BLaER1 treated with 17β-estradiol and CSF1 and Interleukin-3, amounts not matched to agents 10 nM and 100 nM (cell line): Measurements from ENCODE around the gene ATF6.

Source experiments
- H3K27ac ChIP-seq, 11 experiments: shearing (Covaris generic); formaldehyde crosslinking; 2 replicates each; pipeline ENCODE4 v1.8.1; 2022
- H3K27me3 ChIP-seq, 11 experiments: shearing (Covaris generic); formaldehyde crosslinking; 2 replicates each; pipeline ENCODE4 v1.8.1; 2022
- H3K36me3 ChIP-seq, 11 experiments: shearing (Covaris generic); formaldehyde crosslinking; 2 replicates each; pipeline ENCODE4 v1.8.1; 2022
- H3K4me1 ChIP-seq, 10 experiments: shearing (Covaris generic); formaldehyde crosslinking; 2 replicates each; pipeline ENCODE4 v1.8.1; 2022
- H3K4me2 ChIP-seq, 11 experiments: shearing (Covaris generic); formaldehyde crosslinking; 2 replicates each; pipeline ENCODE4 v1.8.1; 2022
- H3K4me3 ChIP-seq, 10 experiments: shearing (Covaris generic); formaldehyde crosslinking; 2 replicates each; pipeline ENCODE4 v1.8.1; 2022
- H3K9ac ChIP-seq, 11 experiments: shearing (Covaris generic); formaldehyde crosslinking; 2 replicates each; pipeline ENCODE4 v1.8.1; 2022
- H3K9me3 ChIP-seq, 11 experiments: shearing (Covaris generic); formaldehyde crosslinking; replicated peaks in 1 of 11; 2 replicates each; pipeline ENCODE4 v1.8.1; 2022
- H4K20me1 ChIP-seq, 11 experiments: shearing (Covaris generic); formaldehyde crosslinking; 2 replicates each; pipeline ENCODE4 v1.8.1; 2022
- Cebpa-rat ChIP-seq, 11 experiments: shearing (Covaris generic); IDR thresholded peaks; 2 replicates each; pipeline ENCODE4 v1.8.1; 2022

The ATF6 gene

DNA sequence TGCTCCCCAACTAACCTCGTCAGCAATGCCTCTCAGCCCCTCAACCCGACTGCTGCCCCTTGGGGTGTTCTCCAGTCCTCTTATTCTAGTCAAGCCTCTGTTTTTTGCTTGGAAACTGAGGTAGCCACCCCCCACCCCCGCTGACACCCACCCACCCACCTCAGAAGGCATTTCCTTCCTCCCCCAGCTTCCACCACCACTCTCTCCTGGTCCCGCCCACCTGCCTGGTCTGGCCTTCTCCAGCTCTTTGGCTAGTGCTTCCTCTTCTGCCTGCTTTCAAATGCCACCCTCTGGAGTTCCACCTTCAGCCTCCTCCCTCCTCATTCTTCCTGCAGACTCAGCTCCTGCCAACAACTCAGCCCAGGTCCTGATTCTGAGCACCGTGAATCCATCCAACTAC lies 222.3 kb downstream of the ATF6 start:
- Histone ChIP-seq H3K27ac (no peak overlapping the region), H3K4me3 (no peak overlapping the region), H3K27me3 (no peaks in the 10 kb centered on the region), H3K9me3 (peaks cover 27 to 45% (median 36%) of the 10 kb centered on the region in 11 experiments), H3K36me3 (peaks cover 0 to 82% (median 0%) of the 10 kb centered on the region in 11 experiments; a peak in 4 of 22 replicates), H4K20me1 (no peaks in the 10 kb centered on the region), H3K4me2 (peak overlapping the region in 3 of 11 experiments; percentile 47 to 73 (median 52); a peak in 5 of 22 replicates), H3K9ac (no peak overlapping the region; a peak in 1 of 22 replicates), H3K4me1 (peaks cover 0 to 30% (median 0%) of the 10 kb centered on the region in 10 experiments; a peak in 8 of 20 replicates)
- TF ChIP-seq Cebpa-rat (IDR thresholded peaks at IDR 0.05) = no peak

DNA sequence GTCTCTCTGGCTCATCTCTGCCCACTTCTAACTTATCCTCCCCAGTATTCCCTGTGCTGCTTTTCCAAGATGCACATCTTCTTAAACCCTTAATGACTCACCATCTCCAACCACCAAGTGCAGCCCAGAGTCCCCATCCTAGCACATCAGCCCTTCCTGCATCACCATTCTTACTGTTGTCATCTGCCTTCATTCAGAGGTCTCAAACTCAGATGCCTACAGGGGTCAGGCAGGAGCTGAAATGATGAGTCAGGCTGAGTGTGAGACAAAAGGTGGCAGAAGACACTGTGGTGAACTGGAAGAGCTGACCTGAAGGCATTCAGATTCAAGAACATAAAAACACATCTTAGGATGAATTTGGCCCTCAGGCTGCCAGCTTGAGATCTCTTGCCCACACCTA lies 223.0 kb downstream of the ATF6 start:
- TF ChIP-seq Cebpa-rat (IDR thresholded peaks at IDR 0.05) = no peak
- H3K4me3 ChIP-seq = no peak overlapping the region
- peaks cover 27 to 49% (median 38%) of the 10 kb centered on the region in 11 experiments for H3K9me3 ChIP-seq
- H3K27ac ChIP-seq = 0 out of 22 replicates have a peak overlapping the region, but pooled peaks of 1 of the 11 experiments have one; percentile 2
- H4K20me1 ChIP-seq = no peaks in the 10 kb centered on the region
- no peak overlapping the region for H3K9ac ChIP-seq
- peaks cover 0 to 30% (median 0%) of the 10 kb centered on the region in 10 experiments; a peak in 8 of 20 replicates for H3K4me1 ChIP-seq
- H3K4me2 ChIP-seq = peak overlapping the region in 3 of 11 experiments; percentile 47 to 73 (median 52); a peak in 5 of 22 replicates
- peaks cover 0 to 82% (median 0%) of the 10 kb centered on the region in 11 experiments; a peak in 4 of 22 replicates for H3K36me3 ChIP-seq
- no peaks in the 10 kb centered on the region for H3K27me3 ChIP-seq

DNA sequence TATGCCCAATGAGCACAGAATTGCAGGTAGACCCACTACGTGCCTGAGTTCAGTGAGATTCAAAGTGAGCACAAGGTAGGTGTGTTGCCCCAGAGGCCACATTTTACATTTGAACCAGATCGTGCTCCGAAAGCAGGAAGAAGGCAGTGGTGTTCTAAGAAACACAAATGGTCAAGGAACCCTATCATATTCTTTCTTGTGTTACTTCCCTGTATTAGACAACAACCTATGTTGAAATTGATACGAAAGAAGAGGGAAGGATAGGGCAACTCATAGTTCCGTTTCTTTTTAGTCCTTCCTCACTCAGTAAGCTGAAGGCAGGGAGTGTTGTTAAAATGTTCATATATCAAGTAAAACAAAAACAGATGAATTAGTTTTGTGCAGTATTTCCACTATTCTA lies 223.7 kb downstream of the ATF6 start:
- Histone ChIP-seq H3K36me3 (peaks cover 0 to 82% (median 0%) of the 10 kb centered on the region in 11 experiments; a peak in 4 of 22 replicates), H3K4me2 (peak overlapping the region in 3 of 11 experiments; percentile 47 to 73 (median 52); a peak in 4 of 22 replicates), H3K4me1 (peaks cover 0 to 30% (median 0%) of the 10 kb centered on the region in 10 experiments; a peak in 8 of 20 replicates), H3K27ac (0 out of 22 replicates have a peak overlapping the region, but pooled peaks of 1 of the 11 experiments have one; percentile 2), H3K9me3 (peaks cover 27 to 50% (median 38%) of the 10 kb centered on the region in 11 experiments), H3K4me3 (no peak overlapping the region), H3K9ac (no peak overlapping the region), H4K20me1 (no peaks in the 10 kb centered on the region), H3K27me3 (no peaks in the 10 kb centered on the region)
- no peak for TF ChIP-seq Cebpa-rat (IDR thresholded peaks at IDR 0.05)

DNA sequence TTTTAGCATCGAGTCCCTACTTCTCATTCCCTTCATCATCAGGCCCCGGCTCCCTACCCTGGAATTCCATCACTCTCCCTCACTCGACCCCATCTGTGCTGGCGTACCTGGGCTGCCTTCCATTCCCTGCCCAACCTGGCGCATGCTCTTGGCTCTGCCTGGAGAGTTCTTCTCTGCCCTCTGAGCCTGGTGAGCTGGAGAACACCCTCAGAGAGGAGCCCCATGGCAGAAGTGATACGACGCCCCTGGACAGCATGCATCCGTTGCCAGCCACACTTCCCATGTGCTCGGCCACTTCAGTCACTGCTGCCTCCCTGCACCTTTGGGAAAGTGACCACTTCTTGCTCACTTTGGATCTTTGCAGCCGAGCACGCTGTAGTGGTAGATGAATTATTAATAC lies 227.5 kb downstream of the ATF6 start:
- no peak overlapping the region for H3K27ac ChIP-seq
- H4K20me1 ChIP-seq = no peaks in the 10 kb centered on the region
- H3K4me2 ChIP-seq = no peak overlapping the region
- H3K9me3 ChIP-seq = peaks cover 14 to 37% (median 25%) of the 10 kb centered on the region in 11 experiments
- peaks cover 0 to 32% (median 2%) of the 10 kb centered on the region in 10 experiments; a peak in 11 of 20 replicates for H3K4me1 ChIP-seq
- H3K9ac ChIP-seq = no peak overlapping the region
- no peak for TF ChIP-seq Cebpa-rat (IDR thresholded peaks at IDR 0.05)
- H3K4me3 ChIP-seq = no peak overlapping the region
- peaks cover 0 to 86% (median 0%) of the 10 kb centered on the region in 11 experiments; a peak in 6 of 22 replicates for H3K36me3 ChIP-seq
- no peaks in the 10 kb centered on the region for H3K27me3 ChIP-seq

DNA sequence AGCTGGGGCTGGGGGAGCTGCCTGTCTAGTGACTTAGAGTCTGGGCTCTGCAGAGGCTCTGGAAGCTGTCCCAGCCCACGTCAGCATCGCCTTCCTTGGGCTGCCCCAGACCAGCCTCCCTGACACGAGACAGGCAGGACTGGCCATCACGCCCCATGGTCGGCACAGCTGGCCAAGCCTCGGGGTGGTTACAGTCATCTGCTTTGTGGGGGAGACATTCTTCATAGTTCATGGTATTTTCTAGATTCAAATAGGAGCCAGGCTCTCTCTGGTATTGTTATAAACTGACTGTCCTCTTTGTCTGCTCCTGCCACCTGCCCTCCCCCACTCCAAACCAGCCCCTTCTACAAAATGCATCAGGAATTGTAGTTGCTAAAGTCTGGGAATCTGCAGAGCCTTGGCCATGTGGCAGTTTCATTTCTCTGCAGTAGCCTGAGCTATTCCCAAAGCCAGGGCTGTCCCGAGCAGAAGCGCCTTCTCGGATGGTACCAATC lies 228.1 kb downstream of the ATF6 start:
- Histone ChIP-seq H3K9me3 (peaks cover 14 to 37% (median 25%) of the 10 kb centered on the region in 11 experiments), H4K20me1 (no peaks in the 10 kb centered on the region), H3K9ac (no peak overlapping the region), H3K27me3 (no peaks in the 10 kb centered on the region), H3K4me1 (peaks cover 0 to 32% (median 5%) of the 10 kb centered on the region in 10 experiments; a peak in 12 of 20 replicates), H3K36me3 (peaks cover 0 to 92% (median 0%) of the 10 kb centered on the region in 11 experiments; a peak in 6 of 22 replicates), H3K27ac (no peak overlapping the region), H3K4me2 (no peak overlapping the region), H3K4me3 (no peak overlapping the region)
- no peak for TF ChIP-seq Cebpa-rat (IDR thresholded peaks at IDR 0.05)

DNA sequence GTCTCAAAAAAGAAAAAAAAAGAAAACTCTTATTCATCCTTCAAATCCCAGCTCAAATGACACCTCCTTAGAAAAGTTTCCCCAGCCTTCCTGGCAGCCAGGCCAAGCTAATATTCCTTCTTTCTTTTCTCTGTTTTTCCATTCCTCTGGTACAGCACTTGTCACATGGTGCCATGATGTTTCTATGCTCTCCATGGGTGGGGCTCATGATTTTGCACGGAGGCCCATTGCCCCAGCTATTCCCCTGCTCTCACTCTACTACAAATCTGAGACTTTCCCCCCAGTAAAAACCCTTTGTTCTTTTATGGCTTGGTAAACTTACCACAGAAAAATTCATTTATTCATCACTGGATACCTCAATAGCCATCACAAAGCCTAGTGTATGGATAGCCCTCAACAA lies 231.0 kb downstream of the ATF6 start:
- peaks cover 0 to 96% (median 0%) of the 10 kb centered on the region in 11 experiments; a peak in 6 of 22 replicates for H3K36me3 ChIP-seq
- H3K27ac ChIP-seq = no peak overlapping the region
- H3K27me3 ChIP-seq = no peaks in the 10 kb centered on the region
- H3K9ac ChIP-seq = no peak overlapping the region
- H4K20me1 ChIP-seq = no peaks in the 10 kb centered on the region
- H3K4me3 ChIP-seq = no peak overlapping the region
- no peak for TF ChIP-seq Cebpa-rat (IDR thresholded peaks at IDR 0.05)
- H3K4me2 ChIP-seq = no peak overlapping the region
- H3K9me3 ChIP-seq = peaks cover 2 to 28% (median 13%) of the 10 kb centered on the region in 11 experiments; a peak in 20 of 22 replicates
- peaks cover 0 to 45% (median 7%) of the 10 kb centered on the region in 10 experiments; a peak in 13 of 20 replicates for H3K4me1 ChIP-seq

DNA sequence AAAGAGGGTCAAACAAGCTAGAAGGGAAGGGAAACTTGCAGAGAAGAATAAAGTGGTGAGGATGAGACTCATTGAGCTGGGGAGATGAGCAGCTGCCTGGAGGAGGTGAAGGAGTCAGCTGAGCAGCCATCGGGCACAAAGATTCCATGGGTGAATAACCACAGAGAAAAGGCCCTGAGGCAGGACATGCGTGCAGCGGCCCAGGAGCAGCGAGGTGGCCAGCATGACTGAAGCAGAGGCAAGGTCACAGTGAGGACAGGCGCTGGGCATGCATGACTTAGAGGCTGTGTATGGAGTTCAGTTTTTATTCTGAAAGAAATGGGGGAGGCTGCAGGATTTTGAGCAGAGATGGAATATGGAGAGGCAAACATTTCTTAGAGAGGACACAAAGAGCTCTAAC lies 232.7 kb downstream of the ATF6 start:
- no peak overlapping the region for H3K9ac ChIP-seq
- TF ChIP-seq Cebpa-rat (IDR thresholded peaks at IDR 0.05) = no peak
- H3K4me3 ChIP-seq = no peak overlapping the region
- peaks cover 10 to 60% (median 21%) of the 10 kb centered on the region in 10 experiments for H3K4me1 ChIP-seq
- H4K20me1 ChIP-seq = no peaks in the 10 kb centered on the region
- peak overlapping the region in 2 of 11 experiments; percentile 34; a peak in 1 of 22 replicates for H3K27ac ChIP-seq
- H3K27me3 ChIP-seq = no peaks in the 10 kb centered on the region
- peaks cover 0 to 11% (median 0%) of the 10 kb centered on the region in 11 experiments; a peak in 5 of 22 replicates for H3K9me3 ChIP-seq
- peak overlapping the region in 9 of 11 experiments; percentile 4 to 92 (median 20); a peak in 9 of 22 replicates for H3K4me2 ChIP-seq
- H3K36me3 ChIP-seq = peaks cover 0 to 83% (median 0%) of the 10 kb centered on the region in 11 experiments; a peak in 6 of 22 replicates

DNA sequence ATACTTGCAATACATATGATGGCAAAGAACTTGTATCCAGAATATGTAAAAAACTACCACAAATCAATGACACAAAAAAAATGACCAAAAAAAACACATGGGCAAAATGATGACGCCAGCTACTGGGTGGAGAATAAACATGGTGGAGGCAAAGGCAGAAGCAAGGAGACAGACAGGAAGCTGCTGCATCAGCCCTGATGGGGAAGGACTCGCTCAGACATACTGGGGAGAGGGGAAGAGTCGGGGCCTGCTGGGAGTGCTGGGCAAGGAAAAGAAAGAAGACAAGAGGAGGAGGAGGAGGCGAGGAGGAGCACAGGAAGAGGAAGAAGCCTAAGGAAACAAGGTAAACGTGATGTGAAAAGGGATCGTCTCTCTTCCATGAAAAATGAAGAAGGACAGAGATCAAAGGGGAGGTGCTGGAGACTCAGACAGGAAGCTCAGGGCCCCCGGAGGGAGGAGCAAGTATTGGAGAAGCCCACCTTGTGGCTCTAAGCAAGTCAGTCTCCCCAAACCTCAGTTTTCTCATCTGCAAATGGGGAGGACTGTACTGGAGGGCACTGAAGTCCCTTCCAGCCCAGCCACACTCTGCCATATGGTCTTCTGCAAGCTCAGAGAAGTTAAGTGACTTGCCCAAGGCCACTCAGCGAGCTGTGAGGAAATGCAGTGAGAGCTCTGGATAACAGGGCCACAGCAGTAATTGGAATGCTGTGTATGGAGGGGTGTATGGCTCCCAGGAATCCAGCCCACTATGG lies 233.4 kb downstream of the ATF6 start:
- H3K9ac ChIP-seq = no peak overlapping the region
- H3K36me3 ChIP-seq = peaks cover 0 to 76% (median 0%) of the 10 kb centered on the region in 11 experiments; a peak in 6 of 22 replicates
- no peak overlapping the region for H3K4me3 ChIP-seq
- peaks cover 0 to 11% (median 0%) of the 10 kb centered on the region in 11 experiments; a peak in 5 of 22 replicates for H3K9me3 ChIP-seq
- no peak for TF ChIP-seq Cebpa-rat (IDR thresholded peaks at IDR 0.05)
- H3K4me1 ChIP-seq = peaks cover 17 to 66% (median 28%) of the 10 kb centered on the region in 10 experiments
- peak overlapping the region in 4 of 11 experiments; percentile 28 to 55 (median 34); a peak in 6 of 22 replicates for H3K27ac ChIP-seq
- no peaks in the 10 kb centered on the region for H3K27me3 ChIP-seq
- H3K4me2 ChIP-seq = peak overlapping the region in 5 of 11 experiments; percentile 38 to 92 (median 51); a peak in 10 of 22 replicates
- H4K20me1 ChIP-seq = no peaks in the 10 kb centered on the region
